NCI-H748 treated with DMSO at 0.1 percent for 48 hours (cell line): ENCODE results near the gene ZNF207.
"Not testable (repeated sequence)": the region's sequence is repeated elsewhere in the genome, so short reads cannot be mapped to it uniquely, and the experiment has no call there.

ENCODE experiments used
- DNase-seq: peaks from one replicate; lab custom pipeline; 2025; lab: John Stamatoyannopoulos, UW

ZNF207 gene

GRCh38 chr17:32349854-32350665, at the start of gene ZNF207:
ZNF207 (plus strand) TSS chr17:32350157; CDS start chr17:32350286, 129 bp downstream.
- DNase-seq: peak; percentile 96

DNA sequence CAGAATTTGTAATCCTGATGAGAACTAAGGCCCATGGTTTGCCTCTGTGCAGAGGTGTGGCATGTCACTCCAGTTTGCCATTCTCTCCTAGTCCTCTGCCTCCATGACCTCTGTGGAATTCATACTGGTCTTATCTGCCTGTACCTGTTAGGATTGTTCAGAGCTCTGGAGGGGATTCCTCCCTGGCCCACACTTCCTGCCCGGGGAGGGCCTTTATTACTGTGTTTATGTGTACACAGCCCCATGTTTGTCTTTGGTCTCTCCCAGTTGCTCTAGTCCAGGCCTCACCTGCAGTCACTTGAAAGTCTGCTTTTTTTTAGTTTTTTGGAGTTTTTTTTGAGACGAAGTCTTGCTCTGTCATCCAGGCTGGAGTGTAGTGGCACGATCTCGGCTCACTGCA, 47.9 kb upstream of the ZNF207 start:
- no peak for DNase-seq

DNA sequence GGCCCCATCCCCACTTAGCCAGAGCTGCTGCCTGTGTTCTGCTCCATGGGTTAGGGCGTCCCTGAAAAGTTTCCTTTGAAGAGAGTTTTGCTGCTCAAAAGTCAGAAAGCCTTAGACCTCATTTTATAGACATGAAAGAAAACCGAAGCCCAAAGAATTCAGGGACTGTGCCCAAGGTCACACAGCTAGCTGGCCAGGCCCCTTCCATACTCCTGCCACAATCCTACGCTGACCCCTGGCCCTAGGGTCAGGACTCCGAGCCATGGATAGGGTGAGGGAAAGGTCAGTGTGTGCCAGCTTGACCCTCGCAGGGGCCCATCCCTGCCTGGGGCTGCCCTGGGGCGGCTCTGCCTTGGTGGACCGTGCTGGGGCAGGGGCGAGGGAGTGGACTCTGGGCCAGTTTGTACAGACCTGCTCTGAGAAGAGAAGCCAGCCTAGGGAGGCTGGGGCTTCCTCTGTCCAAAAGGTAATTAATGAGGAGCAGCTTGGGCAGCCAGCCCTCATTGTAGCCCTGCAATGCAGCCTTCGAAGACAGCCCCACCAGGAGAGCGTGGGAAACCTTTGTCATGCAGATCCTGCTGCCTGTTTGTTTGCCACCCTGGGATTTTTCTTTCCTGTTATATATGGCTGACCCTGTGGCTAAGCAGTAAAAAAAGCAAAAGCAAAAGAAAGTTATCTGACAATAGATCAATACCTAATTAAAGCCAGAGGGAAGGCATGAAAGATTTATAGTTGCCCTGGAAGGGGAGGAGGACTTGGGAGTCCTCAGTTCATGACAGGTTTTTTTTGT, 46.9 kb upstream of the ZNF207 start:
- DNase-seq: no peak

- DNase-seq: no peak
These were observed 46.1 kb upstream of the ZNF207 start for GRCh38 chr17:32303781-32304288.

DNA sequence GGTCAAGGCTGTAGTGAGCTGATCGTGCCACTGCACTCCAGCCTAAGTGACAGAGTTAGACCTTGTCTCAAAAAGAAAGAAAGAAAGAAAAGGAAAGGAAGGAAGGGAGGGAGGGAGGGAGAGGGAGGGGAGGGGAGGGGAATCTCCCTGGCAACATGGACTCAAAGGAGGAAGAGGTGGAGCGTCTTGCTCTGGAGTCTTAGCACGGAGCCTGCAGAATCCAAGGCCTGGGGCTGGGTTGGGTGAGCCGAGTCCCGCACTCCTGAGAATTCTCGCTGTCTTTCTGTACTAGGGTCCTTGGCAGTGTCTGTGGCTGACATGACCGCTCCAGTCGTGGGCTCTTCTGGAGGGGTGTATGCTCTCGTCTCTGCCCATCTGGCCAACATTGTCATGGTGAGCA, 44.9 kb upstream of the ZNF207 start:
- DNase-seq: no peak

DNA sequence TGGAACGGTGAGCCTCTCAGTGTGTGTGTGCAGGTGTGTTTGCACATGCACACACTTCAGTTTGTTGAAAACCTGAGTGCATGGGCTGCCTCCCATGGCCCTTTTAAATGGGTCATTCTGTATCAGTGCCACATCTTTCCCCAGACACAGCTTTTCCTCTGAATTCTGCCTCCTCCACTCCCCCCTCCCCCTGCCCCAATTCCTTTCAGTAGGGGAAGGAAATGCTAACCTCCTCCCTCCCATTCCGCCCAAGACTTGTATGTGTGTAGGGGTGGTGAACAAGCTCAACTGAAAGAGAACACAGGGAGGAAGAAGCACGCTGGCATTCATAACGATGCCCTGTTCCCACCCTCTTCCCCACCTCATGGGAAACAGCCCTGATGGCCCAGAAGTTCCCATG, 42.3 kb upstream of the ZNF207 start:
- no peak for DNase-seq

- DNase-seq: no peak
These were observed 38.9 kb upstream of the ZNF207 start for GRCh38 chr17:32311028-32311536.

DNA sequence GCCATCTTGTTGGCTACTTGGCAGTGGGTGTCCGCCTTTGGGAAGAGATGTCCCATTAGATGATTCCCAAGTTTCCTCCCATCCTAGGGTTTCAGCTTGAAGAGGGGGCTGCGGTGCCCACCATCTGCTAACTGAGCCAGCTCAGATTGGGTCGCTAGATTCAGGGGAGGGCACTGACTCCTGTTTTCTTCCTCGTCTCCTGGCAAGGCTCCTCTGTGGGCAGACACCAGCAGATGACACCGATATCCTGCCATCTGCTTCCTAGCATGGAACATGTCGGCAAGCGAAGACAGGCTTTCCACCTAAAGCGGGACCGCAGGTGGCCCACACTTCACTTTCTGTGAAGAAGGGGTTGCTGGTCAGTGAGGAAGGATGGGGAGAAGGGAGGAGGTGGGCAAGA, 35.3 kb upstream of the ZNF207 start:
- DNase-seq: no peak

DNA sequence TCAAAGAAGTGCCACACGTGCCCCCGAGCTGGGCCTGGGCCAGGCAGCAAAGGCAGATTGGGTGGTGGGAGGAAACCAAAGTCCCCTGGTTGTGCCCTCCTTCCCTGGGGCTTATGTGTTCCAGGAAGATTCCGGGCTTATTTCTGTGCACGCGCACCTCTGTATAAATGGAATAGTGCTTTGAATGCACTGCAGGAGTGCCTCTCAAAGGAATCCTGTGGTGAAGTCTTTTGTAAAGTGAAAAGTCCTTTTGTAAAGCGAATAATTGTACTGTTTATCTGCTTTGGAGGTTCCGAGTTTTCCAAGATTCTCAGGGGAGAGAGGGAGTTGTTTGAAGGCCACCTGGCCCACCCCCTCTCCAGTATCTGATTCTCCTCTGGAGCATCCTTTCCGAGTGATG, 34.8 kb upstream of the ZNF207 start:
- no peak for DNase-seq

DNA sequence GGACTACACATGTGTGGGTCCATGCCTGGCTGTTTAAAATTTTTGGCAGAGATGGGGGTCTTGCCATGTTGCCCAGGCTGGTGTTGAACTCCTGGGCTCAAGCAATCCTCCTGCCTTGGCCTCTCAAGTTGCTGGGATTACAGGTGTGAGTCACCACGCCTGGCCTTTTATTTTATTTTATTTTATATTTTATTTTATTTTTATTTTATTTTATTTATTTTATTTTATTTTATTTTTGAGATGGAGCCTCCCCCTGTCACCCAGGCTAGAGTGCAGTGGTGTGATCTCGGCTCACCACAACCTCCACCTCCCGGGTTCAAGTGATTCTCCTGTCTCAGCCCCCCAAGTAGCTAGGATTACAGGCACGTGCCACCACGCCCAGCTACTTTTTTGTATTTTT, 33.3 kb upstream of the ZNF207 start:
- not testable (repeated sequence) for DNase-seq

DNA sequence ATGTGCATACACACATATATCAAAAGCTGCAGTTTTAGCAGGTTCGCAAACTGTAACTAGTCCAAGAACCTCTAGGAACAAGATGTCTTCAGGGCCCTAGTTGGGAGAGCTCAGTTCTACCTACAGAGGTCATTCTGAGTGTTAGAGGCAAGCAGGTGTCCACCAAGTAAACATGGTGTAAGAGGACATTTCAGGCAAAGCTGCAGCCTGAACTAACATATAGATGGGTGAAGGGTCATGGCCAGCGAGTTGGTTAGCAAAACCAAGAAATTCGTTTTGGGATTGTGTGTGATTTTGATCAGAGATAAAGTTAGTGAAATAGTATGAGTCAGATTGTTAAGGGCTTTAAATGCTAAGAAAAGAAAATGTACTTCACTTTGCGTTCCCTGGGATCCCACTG, 32.6 kb upstream of the ZNF207 start:
- no peak for DNase-seq

DNA sequence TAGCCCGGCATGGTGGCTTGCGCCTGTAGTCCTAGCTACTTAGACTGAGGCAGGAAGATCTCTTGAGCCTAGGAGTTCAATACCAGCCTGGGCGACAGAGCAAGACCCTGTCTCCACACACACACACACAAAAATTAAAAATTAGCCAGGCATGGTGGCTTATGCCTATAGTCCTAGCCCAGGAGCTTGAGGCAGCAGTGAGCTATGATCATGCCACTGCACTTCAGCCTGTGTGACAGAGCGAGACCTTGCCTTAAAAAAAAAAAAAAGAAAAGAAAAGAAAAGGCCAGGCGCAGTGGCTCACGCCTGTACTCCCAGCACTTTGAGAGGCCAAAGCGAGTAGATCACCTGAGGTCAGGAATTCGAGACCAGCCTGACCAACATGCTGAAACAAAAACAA, 31.9 kb upstream of the ZNF207 start:
- DNase-seq: no peak

DNA sequence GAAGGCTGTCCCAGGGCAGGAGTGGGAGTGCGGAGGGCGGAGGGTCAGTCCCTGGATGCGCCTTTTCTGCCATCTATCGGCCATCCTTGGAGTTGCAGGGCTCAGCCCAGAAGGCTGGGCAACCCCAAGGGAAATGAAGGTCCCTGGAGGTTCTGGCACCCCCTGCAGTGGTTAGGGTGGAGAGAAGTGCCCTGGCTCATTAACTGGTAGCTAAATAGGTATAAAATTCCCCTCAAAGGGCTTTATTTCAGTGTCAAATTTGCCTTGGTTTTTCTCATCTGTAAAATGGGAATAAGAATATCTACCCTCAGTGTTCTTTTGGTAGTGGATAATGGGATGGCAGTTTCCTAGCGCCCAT, 30.4 kb upstream of the ZNF207 start:
- DNase-seq: peak; percentile 19

DNA sequence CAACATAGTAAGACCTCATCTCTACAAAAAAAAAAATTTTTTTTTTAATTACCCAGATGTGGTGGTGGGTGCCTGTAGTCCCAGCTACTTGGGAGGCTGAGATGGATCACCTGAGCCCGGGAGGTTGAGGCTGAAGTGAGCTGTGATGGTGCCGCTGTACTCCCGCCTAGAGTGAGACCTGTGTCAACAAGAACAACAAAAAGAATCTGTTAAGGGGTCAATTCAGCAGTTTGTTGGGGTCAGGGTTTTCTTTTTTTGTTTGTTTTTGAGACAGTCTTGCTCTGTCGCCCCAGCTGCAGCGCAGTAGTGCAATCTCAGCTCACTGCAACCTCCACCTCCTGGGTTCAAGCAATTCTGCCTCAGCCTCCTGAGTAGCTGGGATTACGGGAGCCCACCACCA, 29.9 kb upstream of the ZNF207 start:
- DNase-seq: not testable (repeated sequence)

DNA sequence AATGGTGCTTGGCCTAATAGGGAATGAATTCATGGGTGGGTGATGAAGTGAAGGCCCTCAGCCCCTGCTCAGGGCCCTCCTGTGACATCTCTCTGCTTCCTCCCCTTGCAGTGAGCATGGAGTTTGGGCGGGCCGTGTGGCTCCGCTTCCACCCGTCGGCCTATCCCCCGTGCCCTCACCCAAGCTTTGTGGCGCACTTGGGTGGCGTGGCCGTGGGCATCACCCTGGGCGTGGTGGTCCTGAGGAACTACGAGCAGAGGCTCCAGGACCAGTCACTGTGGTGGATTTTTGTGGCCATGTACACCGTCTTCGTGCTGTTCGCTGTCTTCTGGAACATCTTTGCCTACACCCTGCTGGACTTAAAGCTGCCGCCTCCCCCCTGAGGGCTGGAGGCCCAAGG, 29.1 kb upstream of the ZNF207 start:
- DNase-seq: no peak

DNA sequence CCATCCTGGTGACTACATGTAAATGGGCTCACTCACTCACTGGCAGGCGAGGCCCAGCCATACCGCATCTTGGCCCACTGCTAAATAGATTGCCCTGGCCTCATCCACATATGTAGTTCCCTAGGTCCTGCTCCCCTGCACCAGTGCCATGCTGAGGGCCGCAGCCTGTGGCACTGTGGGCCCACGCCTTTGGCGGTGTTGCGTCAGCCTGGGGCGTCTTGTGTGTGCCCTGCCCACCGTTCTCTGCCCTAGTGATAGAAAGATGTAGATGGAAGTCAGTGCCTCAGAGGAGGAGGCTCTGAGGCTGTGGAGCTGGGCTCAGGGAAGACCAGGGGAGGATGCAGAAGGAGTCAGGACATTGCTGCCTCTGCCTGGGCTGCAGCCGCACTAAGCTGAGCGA, 26.9 kb upstream of the ZNF207 start:
- no peak for DNase-seq

DNA sequence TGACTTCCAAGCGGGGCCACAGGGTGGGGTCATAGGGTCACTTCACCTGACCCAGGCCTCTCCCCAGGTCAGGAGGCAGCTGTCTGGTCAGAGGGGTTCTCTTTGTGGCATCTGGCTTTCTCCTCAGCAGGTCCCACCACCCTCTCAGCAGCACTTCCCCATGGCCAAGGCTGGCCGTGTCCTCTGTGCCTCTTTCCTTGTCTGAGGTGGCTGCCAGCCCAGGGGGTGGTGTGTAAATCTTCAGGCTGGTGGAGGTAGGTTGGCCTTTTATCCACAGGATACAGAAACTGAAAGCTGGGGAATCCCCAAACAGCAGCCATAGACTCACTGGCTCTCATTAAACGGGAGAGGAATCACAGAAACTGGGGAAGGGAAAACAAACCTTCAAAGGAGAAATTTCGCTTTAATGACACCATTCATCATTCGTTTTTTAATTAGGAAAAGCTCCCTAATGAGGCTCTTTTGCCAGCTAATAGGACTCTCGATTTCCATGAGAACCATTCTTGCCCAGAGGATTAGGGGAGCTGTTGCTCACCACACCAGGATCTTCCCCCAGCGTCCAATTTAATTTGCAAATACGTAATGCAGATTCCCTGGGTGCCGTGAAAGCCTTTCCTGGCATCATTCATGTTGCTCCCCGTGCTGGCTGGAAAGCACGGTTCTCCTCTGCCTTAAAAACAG, 26.0 kb upstream of the ZNF207 start:
- no peak for DNase-seq

- DNase-seq: no peak
These were observed 22.0 kb upstream of the ZNF207 start for GRCh38 chr17:32327911-32328310.

GRCh38 chr17:32330147-32330546, 19.8 kb upstream of the ZNF207 start:
- no peak for DNase-seq

GRCh38 chr17:32331243-32332040, 18.5 kb upstream of the ZNF207 start:
- no peak for DNase-seq

GRCh38 chr17:32333187-32333586, 16.8 kb upstream of the ZNF207 start:
- no peak for DNase-seq

DNA sequence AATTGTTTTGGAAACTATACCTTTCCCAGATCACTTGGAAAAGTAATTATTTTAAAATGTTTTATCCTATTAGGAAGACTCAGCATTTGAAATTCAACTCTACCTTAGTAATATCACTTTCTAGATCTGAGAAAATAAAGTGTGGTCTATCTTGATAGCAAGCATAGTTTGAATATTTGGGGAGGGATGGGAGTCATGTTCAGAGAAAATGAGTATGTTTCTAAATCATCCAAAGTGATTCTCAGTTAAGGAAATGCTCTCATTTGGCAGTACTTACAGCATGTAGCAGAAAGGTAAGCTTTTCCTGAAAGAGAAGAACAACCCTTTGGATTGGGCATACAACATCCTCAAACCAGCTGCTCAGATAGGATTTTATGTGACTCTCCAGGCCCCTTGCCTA, 14.9 kb upstream of the ZNF207 start:
- no peak for DNase-seq
